GM06990 (cell line): ENCODE data around the gene EPS8L2.

Experiments used
- DNase-seq: peaks from one replicate; pipeline ENCODE4 v3.0.0-alpha.2; 2011; ENCODE audit not compliant: insufficient read length; ENCODE audit errors: extremely low read depth
- H3K27me3 ChIP-seq: replicated peaks from 2 replicates; pipeline ENCODE4 v1.6.0; 2011; ENCODE audit warnings: low read length; ENCODE audit not compliant: control insufficient read depth, insufficient read depth
- H3K36me3 ChIP-seq: 2 replicates; pipeline ENCODE4 v1.5.1; 2011; ENCODE audit warnings: low read length; ENCODE audit not compliant: control insufficient read depth, insufficient read depth
- H3K4me3 ChIP-seq: replicated peaks from 2 replicates; pipeline ENCODE4 v1.5.1; 2011; ENCODE audit warnings: low read depth, mild to moderate bottlenecking, control low read depth, low read length
- TF ChIP-seq, protein P1 (sequence below): IDR thresholded peaks from 2 replicates; pipeline ENCODE4 v1.5.1; 2011; ENCODE audit warnings: low read length, control low read depth, mild to moderate bottlenecking, inconsistent platforms; ENCODE audit not compliant: insufficient read depth, poor library complexity, severe bottlenecking

Gene EPS8L2

DNA sequence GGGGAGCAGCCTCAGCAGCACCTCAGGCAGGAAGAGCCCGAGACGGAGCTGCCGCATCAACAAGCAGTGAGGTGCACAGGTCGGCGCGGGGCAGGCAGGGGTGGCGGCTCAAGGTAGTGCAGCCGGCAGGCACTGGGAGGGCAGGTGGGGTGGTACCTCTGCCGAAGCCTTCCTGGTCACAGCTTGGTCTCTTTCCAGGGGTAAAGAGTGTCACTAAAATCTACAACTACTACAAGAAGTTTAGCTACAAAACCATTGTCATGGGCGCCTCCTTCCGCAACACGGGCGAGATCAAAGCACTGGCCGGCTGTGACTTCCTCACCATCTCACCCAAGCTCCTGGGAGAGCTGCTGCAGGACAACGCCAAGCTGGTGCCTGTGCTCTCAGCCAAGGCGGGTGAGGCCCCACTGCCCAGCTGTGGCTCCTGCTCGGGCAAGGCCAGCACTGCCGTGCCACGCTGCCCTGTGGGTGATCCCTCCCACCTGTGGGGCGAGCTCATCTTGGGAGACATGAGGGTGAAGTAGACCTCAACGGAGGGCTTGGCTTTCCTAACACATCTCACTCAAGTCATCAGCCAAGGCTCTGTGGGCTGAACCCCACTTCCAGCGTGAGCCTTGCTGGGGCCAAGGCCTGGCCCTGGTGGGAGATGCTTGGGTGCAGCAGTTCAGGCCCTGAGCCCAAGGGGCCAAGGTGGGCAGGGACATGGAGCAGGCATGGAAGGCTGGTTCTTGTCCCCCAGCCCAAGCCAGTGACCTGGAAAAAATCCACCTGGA lies 57.7 kb downstream of the EPS8L2 start:
- H3K4me3 ChIP-seq = no peak overlapping the region
- H3K27me3 ChIP-seq = no peaks in the 10 kb centered on the region
- TF ChIP-seq, protein P1, sequence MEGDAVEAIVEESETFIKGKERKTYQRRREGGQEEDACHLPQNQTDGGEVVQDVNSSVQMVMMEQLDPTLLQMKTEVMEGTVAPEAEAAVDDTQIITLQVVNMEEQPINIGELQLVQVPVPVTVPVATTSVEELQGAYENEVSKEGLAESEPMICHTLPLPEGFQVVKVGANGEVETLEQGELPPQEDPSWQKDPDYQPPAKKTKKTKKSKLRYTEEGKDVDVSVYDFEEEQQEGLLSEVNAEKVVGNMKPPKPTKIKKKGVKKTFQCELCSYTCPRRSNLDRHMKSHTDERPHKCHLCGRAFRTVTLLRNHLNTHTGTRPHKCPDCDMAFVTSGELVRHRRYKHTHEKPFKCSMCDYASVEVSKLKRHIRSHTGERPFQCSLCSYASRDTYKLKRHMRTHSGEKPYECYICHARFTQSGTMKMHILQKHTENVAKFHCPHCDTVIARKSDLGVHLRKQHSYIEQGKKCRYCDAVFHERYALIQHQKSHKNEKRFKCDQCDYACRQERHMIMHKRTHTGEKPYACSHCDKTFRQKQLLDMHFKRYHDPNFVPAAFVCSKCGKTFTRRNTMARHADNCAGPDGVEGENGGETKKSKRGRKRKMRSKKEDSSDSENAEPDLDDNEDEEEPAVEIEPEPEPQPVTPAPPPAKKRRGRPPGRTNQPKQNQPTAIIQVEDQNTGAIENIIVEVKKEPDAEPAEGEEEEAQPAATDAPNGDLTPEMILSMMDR = no peak
- no peak for DNase-seq
- peaks cover 43% of the 10 kb centered on the region for H3K36me3 ChIP-seq

DNA sequence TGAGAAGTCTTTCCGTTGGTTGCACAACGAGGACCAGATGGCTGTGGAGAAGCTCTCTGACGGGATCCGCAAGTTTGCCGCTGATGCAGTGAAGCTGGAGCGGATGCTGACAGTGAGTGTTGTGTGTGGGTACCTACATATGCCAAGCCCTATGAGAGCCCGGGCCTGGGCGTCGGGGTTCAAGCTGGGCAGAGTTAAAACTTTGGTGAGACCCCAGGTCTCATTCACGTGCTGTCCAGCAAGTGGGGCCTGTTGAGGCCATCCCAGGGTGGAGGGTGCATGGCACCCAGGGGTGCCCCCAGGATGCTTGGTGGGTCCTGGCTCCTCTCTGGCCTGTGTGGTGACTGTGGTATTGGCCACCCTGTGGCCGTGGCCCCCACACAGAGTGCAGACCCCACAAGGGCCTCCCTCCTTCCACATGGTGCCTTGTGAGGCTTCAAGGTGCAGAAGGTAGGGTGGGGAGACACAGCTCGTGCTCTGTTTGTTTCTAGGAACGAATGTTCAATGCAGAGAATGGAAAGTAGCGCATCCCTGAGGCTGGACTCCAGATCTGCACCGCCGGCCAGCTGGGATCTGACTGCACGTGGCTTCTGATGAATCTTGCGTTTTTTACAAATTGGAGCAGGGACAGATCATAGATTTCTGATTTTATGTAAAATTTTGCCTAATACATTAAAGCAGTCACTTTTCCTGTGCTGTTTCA lies 58.4 kb downstream of the EPS8L2 start:
- Histone ChIP-seq H3K27me3 (no peaks in the 10 kb centered on the region), H3K4me3 (no peak overlapping the region), H3K36me3 (peaks cover 43% of the 10 kb centered on the region)
- no peak for DNase-seq
- TF ChIP-seq, protein P1 = no peak

DNA sequence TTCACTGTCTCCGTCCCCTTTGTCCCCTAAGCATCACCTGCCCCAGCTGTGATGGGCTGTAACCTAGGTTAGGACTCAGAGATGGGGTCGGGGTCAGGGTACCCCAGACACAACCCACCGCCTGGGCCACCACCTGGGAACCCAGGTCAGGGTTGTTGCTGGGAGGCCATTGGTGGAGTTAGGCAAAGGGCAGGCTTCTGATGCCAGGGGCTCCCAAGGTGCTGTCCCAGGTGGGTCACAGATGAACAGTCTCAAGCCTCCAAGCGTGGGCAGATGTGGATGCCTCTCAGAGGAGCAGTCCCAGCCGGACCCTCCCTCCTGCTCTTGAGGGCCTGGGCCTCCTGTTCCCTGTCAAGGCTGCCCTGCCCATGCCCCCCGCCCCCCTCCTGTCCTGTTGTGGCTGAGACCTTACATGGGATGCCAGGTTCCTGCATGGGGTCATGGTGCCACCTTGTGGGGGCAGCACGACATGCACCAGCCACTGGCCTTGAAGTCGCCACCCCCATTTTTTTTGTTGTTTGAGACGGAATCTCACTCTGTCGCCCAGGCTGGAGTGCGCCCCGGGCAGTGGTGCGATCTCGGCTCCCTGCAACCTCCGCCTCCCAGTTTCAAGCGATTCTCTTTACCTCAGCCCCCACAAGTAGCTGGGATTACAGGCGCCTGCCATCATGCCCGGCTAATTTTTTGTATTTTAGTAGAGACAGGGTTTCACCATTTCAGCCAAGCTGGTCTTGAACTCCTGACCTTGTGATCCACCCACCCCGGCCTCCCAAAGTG lies 59.2 kb downstream of the EPS8L2 start:
- TF ChIP-seq, protein P1 = peak; percentile 71
- H3K36me3 ChIP-seq = peaks cover 40% of the 10 kb centered on the region
- no peak for DNase-seq
- no peak overlapping the region for H3K4me3 ChIP-seq
- no peaks in the 10 kb centered on the region for H3K27me3 ChIP-seq

DNA sequence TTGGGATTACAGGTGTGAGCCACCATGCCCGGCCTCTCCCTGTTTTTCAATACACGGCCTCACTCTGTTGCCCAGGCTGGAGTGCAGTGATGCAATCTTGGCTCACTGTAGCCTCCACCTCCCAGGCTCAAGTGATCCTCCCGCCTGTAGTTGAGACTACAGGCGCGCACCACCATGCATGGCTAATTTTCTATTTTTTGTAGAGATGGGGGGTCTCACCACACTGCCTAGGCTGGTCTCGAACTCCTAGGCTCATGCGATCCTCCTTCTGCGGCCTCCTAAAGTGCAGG lies 59.7 kb downstream of the EPS8L2 start:
- no peak for DNase-seq
- Histone ChIP-seq H3K4me3 (no peak overlapping the region), H3K27me3 (no peaks in the 10 kb centered on the region), H3K36me3 (peaks cover 40% of the 10 kb centered on the region)
- TF ChIP-seq, protein P1 = no peak

- H3K27me3 ChIP-seq = no peaks in the 10 kb centered on the region
- DNase-seq = no peak
- H3K36me3 ChIP-seq = peaks cover 43% of the 10 kb centered on the region
- H3K4me3 ChIP-seq = no peak overlapping the region
- TF ChIP-seq, protein P1 = no peak
Observed at GRCh38 chr11:766106-766935, 60.3 kb downstream of the EPS8L2 start.
